Activated CD4-positive, alpha-beta T cell treated with anti-CD3 and anti-CD28 coated beads, Interleukin-2, amount 50 U/mL, for 1 hour (primary cell): ENCODE measurements around the gene C19orf47.
"Not testable (repeated sequence)": the region's sequence is repeated elsewhere in the genome, so short reads cannot be mapped to it uniquely, and the experiment has no call there.

Source experiments
- DNase-seq: peaks from one replicate; pipeline ENCODE4 v3.0.0-alpha.2; 2020

C19orf47 gene

DNA sequence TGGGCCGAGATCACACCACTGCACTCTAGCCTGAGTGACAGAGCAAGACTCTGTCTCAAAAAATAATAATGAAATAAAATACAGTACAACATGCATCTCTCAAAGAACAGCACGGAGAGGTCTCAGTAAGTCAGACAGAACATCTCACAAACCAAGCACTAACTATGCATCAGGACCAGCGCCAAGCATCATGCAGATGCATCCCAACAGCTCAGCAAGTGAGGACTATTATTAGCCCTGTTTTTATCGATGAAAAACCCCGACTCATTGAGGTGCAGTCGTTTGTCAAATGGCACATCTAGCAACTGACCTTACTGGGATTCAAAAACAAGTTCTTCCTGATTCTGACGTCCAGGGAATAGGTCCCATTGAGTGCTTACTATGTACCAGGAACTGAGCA, 3.8 kb downstream of the C19orf47 start:
- no peak for DNase-seq

DNA sequence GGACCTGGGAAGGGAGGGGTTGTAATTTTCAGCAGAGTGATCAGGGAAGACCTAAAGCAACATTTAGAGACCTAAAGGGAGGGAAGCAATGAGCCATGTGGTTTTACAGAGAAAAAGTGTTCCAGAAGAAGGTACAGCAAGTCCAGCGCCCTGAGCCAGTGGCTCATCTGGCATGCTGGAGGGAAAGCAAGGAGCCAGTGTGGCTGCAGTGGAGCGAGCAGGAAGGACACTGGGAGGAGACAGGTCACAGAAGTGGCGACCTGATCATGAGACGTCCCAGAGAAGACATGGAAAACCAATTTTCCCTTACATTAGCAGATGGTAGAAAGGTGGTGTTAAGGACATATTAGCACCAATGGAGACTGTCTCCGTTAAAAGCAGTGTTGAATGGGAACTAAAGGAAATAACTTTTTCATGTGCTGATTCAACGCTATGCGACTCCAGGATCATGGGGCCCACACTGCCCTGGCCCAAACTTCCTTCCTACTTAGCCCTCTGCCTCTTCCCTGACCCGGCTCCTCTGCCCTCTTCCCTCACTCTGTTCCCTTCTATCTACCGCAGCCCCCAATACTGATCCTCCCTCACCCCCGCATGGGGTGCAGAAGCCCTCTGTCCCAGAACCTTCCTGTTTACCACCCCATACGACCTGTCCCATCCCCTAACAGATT, 5.4 kb downstream of the C19orf47 start:
- DNase-seq = no peak

DNA sequence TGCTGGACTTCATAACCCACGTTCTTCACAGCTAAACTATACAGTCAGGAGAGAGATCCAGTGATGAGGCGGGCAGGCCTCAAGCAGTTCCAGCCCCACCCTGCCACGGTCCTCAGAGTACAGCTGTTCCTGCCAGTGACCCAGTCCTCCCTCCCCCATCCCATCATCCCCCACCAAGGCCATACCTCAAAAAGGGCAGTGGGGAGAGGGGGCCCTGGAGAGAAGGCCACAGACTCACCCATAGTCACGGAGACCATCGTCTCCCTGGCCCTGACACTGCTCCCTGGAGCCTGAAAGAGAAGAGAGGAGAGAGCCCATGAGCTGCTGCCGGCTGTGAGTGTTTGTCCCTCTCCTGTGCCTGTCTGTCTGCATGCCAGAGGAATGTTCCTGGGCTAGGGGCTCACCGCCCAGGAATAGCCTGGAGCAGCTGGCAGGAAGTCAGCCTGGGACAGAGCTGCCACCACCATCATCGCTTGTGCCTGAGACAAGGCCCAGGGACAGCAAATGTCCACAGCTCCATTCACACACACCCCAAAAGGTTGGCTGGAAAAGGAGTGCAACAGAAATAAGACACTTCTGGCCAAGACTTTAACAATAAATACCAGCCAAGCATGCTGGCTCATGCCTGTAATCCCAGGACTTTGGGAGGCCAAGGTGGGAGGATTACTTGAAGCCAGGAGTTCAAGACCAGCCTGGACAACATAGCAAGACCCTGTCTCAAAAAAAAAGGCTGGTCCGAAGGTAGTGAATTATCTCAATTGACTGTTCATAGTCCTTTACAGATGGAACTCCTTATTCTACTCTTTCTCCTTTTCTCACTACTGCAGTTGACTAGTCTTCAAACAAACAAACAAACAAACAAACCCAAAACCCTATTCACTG, 6.4 kb downstream of the C19orf47 start:
- no peak for DNase-seq

DNA sequence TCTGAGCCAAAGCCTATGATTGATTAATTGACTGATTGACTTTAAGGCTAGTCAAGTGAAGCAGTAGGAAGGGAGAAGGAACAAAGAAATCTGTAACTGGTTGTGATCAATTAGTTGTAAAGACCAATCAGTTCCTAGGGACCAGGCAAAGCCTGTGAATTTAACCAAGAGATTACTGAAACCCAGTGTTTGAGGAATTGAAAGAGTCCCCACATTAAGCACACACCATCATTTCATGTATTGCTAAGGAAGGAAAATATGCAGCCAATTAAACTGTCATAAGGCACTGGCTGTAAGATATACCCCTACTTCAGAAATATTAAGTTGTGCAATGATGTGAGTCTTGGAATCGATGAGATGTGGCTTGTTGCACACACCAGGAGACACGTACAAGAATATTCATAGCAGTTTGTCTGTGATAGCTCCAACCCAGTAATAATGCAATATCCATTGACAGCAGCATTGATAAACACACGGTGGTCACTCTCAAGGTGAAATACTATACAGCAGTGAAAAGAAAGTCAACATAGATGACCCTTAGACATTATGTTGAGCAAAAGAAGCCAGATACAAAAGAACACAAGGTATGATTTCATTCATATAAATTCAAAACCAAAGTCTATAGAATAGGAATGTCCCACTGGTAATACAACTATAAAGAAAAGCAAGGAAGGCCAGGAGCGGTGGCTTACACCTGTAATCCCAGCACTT, 9.0 kb downstream of the C19orf47 start:
- DNase-seq = no peak

DNA sequence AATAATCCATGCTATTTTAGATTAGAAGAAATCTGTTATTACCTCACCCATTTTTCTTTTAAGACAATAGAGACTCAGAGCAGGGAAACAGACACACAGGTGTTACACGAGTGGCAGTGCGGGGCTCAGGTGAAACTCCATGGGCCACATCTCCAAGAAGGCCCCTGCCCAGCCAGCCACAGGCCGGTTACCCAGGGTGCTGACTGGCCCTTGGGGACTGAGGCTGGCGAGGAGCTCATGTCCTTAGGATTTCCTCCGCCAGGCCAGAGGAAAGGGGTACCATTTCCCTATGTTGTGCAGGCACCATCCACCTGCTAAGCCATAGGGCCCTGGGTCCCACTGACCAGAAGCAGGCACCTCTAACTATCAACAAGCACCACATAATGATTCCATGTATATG, 10.6 kb downstream of the C19orf47 start:
- no peak for DNase-seq

DNA sequence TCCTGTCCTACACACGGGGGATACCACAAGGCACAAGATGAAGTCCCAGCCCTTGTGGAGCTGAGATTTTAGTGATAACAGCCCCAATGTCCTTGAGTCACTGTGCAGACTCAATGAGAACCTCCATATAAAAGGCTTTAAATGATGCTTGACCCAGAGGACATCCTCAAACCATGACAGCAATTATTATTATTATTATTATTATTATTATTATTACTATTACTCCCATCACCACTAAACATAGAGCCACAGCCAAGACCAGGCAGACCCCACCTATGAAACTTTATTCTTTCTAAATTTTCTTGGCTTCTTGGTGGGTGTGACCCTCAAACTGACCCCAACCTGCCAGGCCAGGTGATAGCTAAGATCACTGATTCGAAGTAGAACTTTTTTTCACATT, 11.1 kb downstream of the C19orf47 start:
- no peak for DNase-seq

DNA sequence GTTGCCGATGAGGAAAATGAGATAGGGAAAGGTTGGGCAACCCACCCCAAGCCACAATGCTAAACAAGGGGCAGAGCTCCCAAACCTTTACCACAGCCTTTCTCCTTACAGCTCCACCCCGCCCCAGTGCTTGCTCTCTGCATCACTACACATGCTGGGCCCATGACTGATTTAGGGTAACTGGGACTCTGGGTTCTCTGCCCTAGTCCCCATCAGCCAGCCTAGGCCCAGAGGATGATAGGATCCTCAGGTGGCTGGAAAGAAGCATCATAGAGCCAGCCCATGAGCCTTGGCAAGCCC, 11.6 kb downstream of the C19orf47 start:
- DNase-seq = no peak

DNA sequence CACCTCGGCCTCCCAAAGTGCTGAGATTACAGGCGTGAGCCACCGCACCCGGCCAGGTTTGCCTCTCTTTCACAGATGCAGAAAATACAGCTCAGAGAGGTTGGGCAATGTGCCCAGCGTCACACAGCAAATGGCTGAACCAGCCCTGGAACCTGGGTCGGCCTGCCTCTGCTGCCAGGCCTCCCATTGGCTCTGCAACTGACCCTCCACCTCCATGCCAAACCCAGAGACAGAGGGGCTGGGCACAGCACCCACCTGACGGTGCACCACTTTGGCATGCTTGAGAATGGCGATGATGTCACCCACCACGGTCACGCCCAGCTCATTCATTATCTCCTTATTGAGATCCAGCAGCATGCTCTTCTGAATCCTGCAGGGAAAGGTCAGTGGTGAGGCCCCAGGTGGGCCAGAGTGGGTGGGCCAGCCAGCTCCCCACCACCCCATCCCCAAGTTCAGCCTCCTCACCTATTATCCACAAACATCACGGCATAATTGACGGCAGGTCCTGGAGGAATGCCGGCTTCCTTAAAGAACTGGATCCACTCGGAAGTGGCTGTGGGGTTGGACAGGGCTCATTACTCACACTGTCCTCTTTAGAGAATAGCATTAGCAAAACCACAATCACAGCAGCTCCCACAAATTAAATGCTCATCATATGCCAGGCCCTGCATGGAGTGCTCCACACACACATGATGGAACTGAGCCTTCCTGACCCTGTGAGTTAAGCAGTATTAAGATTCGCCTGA, 12.2 kb downstream of the C19orf47 start:
- DNase-seq = no peak

DNA sequence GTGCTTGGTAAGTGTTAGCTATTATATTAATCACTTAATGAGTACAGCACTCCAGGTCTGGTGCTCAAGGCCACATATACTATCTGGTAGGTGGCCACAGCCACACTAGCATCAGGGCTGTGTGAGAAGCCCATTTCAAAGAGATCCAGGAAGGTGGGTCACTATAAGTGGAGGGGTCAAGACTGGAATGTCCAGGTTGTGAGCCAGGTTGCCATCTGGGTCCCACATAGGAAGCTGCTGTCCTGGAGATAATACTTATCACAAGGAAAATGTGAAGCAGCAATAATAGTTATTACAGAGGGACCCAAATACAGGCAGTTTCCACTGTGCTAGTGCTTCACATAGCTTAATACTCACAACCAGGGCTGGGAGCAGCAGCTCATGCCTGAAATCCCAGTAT, 13.1 kb downstream of the C19orf47 start:
- no peak for DNase-seq

DNA sequence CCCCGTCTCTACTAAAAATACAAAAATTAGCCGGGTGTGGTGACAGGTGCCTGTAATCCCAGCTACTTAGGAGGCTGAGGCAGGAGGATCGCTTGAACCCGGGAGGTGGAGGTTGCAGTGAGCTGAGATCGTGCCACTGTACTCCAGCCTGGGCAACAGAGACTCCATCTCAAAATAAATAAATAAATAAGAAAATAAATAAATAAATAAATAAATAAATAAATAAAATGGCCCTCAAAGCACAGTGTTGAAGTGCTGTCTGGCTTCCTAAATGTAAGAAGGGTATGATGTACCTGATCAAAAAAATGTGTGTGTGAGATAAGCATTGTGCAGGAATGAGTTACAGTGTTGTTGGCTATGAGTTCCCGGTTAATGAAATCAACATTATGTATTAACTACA, 15.1 kb downstream of the C19orf47 start:
- DNase-seq = not testable (repeated sequence)

DNA sequence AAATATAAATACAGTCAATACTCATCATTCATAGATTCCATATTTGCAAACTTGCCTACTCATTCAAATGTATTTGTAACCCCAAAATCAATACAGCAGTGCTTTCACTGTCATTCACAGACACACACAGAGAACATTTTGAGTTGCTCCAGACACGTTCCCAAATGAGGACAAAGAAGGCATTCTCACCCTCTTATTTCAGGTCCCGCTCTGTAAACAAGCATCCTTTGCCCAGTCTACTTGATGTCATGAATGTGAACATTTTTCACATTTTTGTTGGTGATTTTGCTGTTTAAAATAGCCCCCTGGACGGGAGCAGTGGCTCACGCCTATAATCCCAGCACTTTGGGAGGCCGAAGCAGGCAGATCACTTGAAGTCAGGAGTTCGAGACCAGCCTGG, 15.5 kb downstream of the C19orf47 start:
- no peak for DNase-seq

DNA sequence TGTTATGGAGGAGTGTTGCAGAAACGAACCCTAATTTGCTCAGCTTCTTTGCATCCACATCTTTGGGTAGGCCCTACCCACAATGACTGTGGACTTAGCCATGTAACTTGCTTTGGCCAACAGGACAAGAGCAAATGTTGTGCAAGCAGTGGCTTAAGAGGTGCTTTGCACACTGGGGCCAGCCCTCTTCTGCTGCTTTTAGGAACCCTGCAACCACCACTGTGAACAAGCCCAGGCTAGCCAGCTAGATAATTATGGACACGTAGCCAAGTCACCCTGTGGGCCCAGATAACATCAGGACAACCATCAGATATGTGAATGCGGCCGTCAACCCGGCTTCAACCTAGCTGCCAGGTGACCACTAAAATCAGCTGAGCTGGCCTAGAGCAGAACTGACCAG, 17.1 kb downstream of the C19orf47 start:
- no peak for DNase-seq

DNA sequence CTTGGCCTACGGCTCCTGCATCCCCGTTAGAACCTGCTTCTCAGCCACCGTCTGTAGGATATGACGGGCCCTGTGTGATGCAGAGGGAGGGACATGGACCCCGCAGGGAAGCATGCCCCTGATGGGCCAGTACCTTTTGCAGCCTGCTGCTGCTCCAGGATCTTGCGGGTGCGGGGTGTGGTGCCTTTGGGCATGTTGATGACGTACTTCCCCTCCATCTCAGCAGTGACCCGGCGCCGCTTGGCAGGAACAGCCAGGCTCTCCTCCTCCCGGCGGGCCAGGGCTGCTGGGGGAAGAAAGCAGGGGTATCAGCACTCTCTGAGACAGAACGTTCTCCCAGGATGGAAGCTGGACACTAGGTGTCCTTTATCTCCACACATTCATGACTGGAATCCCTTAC, 22.0 kb downstream of the C19orf47 start:
- no peak for DNase-seq

DNA sequence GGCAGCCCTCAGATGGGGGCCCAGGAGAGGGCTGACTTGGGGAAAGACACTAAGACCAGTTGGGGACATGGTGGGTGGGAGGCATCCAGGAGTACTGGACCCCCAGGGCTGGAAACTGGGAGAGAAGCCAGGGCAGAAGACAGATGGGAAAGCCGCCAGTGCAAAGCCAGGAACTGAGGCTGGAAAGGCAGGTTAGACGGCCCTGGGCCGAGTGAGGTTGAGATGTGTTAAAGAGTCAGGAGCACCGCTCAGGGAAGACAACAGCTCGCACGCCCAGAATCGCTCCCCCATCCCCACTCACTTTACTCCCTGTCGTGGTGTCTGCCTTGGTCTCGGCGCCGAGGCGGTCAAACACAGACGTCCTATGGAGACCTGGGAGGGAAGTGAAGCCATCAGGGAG, 24.5 kb downstream of the C19orf47 start:
- no peak for DNase-seq

DNA sequence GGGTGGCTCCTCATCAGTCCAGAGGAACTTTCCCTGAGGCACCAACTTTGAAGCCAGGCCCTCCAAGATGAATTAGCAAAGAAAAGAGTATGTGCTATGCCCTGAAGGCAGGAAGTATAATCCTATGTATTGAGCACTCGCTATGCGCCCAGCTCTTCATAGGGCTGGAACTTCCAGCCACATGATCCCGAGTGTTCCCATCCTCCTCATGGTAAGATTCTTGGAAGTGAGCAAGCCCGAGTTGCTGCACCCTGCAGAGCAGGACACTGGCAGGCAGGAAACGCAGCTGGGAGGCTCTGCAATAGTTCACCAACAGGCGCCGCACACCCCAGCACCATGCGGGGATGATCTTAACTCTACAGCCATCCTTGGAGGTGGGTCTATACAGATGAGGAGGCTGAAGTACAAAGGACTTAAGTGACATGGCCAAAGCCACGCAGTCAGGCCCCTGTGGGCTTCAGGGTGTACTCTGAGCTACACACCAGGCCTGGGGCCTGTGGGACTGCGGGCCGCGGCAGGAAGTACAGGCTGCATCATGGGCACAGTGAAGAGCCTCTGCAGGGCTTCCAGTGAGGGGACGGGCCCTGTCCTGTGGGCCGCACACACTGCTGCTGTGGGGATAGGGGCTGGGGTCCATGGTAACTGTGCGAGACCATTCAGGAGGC, 25.1 kb downstream of the C19orf47 start:
- DNase-seq = no peak

DNA sequence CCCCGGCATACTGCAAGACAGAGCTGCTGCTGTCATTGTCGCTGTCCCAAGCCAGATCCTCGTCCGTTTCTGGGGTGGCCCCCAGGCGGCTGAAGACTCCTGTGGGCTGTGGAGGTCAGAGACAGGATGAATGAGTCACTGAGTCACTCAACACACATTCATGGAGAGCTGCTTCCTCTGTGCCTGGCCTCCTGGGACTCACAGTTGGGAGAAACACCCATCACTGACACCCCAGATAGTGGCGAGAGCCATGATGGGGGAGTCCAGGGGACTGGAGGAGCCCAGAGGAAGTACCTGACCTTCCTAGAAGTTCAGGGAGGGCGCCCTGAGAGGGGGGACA, 26.0 kb downstream of the C19orf47 start:
- no peak for DNase-seq

DNA sequence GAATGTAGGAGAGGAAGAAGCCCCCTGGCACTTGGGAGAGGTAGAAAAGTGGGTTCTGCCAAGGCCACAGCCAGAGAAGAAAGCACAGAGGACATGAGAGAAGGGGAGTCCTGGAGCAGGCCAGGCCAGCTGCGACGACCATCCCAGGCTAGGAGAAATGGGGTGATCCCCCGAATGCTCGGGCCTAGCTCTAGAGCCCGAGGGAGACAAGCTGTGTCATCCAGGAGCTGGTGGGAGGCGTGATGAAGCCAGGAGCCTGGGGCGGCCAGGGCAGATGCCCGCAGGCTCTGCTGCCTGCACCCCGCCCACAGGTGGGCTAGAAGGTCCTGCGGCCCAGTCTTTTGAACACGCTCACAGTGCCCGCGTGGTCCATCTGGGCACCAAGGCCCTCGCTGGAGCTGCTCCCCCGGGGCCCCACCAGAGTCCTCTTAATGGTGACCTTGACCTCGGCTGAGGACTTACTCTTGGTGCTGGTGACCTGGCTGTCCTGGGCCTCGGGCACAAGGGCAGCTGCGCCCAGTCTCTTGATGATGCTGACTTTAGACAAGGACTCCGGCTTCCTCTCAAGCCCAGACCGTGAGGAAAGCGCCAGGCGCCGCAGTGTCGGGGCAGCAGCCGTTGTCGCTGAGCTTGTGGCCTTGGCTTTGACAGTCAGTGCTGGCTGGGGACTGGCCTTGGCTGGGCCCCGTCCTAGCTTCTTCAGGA, 26.5 kb downstream of the C19orf47 start:
- DNase-seq = no peak

DNA sequence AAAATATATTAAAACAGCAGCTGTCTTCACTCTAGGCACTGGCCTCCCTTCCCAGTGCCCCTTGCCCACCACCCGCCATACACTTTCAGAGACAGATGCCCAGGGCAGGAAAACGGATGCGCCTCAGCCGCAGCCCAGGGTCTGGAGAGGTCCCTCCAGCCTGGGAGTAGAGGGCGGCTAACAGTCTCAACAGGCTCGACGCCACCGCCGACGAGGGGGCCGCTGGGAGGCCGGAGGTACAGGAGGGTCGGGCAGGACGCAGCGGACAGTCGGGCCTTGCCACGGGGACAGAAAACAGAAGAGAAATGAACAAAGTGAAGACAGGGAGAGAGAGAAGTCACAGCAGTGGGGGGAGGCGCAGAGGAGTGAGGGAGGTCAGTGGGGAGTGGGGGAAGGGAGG, 27.1 kb downstream of the C19orf47 start:
- DNase-seq = no peak

DNA sequence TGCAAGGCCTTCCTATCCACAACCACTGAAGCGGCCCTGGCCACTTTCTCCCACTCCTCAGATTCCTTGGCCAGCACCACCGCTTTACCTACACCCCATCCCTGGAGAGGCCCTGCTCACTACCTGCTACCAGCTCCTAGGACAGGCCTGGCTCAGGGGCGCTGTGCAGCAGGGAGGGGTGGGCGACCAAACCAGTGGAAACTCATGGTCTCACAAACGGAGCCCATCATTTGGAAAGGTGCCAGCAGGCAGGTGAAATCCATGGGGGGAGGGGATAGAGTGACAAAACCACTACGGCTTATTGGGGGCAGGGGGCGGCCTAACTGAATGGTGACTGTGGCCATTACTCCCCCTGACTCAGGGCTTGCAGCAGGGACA, 27.6 kb downstream of the C19orf47 start:
- DNase-seq = no peak

DNA sequence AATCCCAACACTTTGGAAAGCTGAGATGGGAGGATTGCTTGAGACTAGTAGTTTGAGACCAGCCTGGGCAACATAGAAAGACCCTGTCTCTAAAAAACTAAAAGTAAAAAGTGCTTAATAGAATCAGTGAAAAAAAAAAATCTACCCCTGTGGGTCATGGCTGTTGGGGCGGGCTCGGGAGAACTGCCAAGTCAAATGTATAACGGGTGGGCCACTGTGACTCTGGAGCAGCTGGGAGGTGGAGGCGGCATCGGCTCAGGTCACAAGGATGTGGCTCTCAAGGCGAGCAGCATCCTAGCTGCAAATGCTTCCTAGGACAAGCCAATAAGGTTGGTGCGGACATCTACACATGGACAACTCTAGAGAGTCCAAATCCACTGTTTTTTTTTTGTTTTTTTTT, 30.9 kb downstream of the C19orf47 start:
- no peak for DNase-seq

DNA sequence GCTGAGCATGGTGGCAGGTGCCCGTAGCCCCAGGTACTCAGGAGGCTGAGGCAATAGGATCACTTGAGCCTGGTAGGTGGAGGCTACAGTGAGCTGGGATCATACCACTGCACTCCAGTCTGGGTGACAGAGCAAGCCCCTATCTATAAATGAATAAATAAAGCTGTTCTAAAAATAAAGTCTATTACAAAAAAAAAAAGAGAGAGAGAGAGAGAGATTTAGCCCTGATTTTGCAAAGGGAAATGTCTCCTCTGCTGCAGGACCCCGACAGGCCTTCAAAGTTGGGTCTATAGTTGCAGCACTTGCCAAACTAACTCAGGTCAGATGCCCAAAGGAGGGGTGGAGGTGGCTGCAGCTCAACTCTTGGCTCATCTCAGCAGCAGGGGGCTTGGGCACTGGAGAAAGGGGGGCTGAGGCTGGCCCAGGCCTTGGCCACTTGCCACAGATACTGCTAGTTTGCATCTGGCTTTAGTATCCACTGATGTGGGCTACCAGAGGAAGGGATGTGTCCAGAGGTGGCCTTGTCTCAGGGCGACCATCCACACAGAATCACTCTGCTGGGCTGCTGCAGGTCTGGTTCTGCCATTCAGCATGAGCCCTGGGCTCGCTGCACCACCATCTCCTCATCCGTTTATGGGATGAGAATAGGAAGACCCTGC, 32.3 kb downstream of the C19orf47 start:
- no peak for DNase-seq

DNA sequence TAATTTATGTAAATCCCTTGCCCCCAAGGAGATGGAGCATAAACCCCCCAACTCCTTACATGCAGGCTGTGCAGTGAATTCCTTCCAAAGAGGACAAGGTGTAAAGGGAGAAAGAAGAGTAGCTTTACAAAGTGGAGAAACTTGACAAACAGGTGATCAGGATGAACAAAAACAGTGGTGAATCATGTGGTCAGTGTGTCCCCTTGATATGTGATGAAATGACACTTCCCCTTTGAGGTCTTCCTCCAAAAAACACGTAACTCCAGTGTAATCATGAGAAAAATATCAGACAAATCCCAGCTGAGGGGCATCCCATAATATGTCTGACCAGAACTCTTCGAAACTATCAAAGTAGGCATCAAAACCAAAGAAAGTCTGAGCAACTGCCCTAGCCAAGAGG, 33.5 kb downstream of the C19orf47 start:
- no peak for DNase-seq
